MM.1S (cell line): ENCODE results near the gene ACVR1.

Experiments
- DNase-seq: peaks from one replicate; pipeline ENCODE4 v3.0.0-alpha.2; 2015
- H2AFZ ChIP-seq: fragments of 300-600 bp; sonication (generic); 2 replicates; pipeline ENCODE4 v1.6.0; 2016; ENCODE audit warnings: antibody characterized with exemption, low read length
- H3F3A ChIP-seq: fragments of 300-600 bp; sonication (generic); 2 replicates; pipeline ENCODE4 v1.6.1; 2016; ENCODE audit warnings: mild to moderate bottlenecking, antibody characterized with exemption, low read length, moderate library complexity, mixed read lengths; ENCODE audit not compliant: insufficient read depth
- H3K27ac ChIP-seq: fragments of 300-600 bp; sonication (generic); 2 replicates; pipeline ENCODE4 v1.5.1; 2016; ENCODE audit warnings: mild to moderate bottlenecking, low read length
- H3K27me3 ChIP-seq: fragments of 300-600 bp; sonication (generic); replicated peaks from 2 replicates; pipeline ENCODE4 v1.6.0; 2016; ENCODE audit warnings: low read length; ENCODE audit not compliant: insufficient read depth
- H3K36me3 ChIP-seq: fragments of 300-600 bp; sonication (generic); replicated peaks from 2 replicates; pipeline ENCODE4 v1.6.1; 2016; ENCODE audit warnings: mild to moderate bottlenecking, low read length, mixed read lengths; ENCODE audit not compliant: insufficient read depth
- H3K4me1 ChIP-seq: fragments of 300-600 bp; sonication (generic); 2 replicates; pipeline ENCODE4 v1.6.1; 2016; ENCODE audit warnings: low read length, mixed read lengths
- H3K4me2 ChIP-seq: fragments of 300-600 bp; sonication (generic); 2 replicates; pipeline ENCODE4 v1.6.0; 2016; ENCODE audit warnings: low read depth, low read length
- H3K4me3 ChIP-seq: fragments of 300-600 bp; sonication (generic); 2 replicates; pipeline ENCODE4 v1.5.1; 2016; ENCODE audit warnings: low read length, mixed read lengths
- H3K79me2 ChIP-seq: fragments of 300-600 bp; sonication (generic); 2 replicates; pipeline ENCODE4 v1.6.1; 2016; ENCODE audit warnings: mixed run types, low read length, mixed read lengths
- H3K9ac ChIP-seq: fragments of 300-600 bp; sonication (generic); 2 replicates; pipeline ENCODE4 v1.6.1; 2016; ENCODE audit warnings: low read length, mixed read lengths
- H3K9me2 ChIP-seq: fragments of 300-600 bp; sonication (generic); replicated peaks from 2 replicates; pipeline ENCODE4 v1.6.1; 2016; ENCODE audit warnings: mild to moderate bottlenecking, low read length, mixed read lengths; ENCODE audit not compliant: insufficient read depth
- H3K9me3 ChIP-seq: fragments of 300-600 bp; sonication (generic); replicated peaks from 2 replicates; pipeline ENCODE4 v1.6.1; 2016; ENCODE audit warnings: mild to moderate bottlenecking, low read length, mixed read lengths; ENCODE audit not compliant: insufficient read depth
- H4K20me1 ChIP-seq: fragments of 300-600 bp; sonication (generic); 2 replicates; pipeline ENCODE4 v1.6.1; 2016; ENCODE audit warnings: mild to moderate bottlenecking, low read length, moderate library complexity, mixed read lengths; ENCODE audit not compliant: insufficient read depth
- CTCF ChIP-seq: fragments of 300-600 bp; sonication (generic); IDR thresholded peaks from 2 replicates; pipeline ENCODE4 v1.5.1; 2016; ENCODE audit warnings: antibody characterized with exemption, low read length, mixed read lengths
- EZH2 ChIP-seq: fragments of 300-600 bp; sonication (generic); optimal IDR thresholded peaks from 2 replicates; pipeline ENCODE3; 2017; ENCODE audit warnings: low read depth, mild to moderate bottlenecking, antibody characterized with exemption, low read length, mixed read lengths
- EZH2phosphoT487 ChIP-seq: fragments of 300-600 bp; sonication (generic); IDR thresholded peaks from 2 replicates; pipeline ENCODE4 v1.6.1; 2018; ENCODE audit warnings: antibody characterized with exemption, low read length

ACVR1 gene

GRCh38 chr2:157782057-157782845 lies 93.9 kb downstream of the ACVR1 start:
- Histone ChIP-seq H3K27me3 (no peaks in the 10 kb centered on the region), H3K4me3 (no peak overlapping the region), H3K4me1 (peaks cover 13% of the 10 kb centered on the region), H3K27ac (no peak overlapping the region), H3K4me2 (no peak overlapping the region), H3K9me2 (no peaks in the 10 kb centered on the region), H2AFZ (no peak overlapping the region), H3K9ac (no peak overlapping the region), H3K9me3 (no peaks in the 10 kb centered on the region), H4K20me1 (no peaks in the 10 kb centered on the region), H3K36me3 (no peaks in the 10 kb centered on the region), H3F3A (no peaks in the 10 kb centered on the region), H3K79me2 (no peaks in the 10 kb centered on the region)
- TF ChIP-seq EZH2 (no peak), CTCF (peak; percentile 24; the same call in 1 of the 2 replicates), EZH2phosphoT487 (no peak)
- DNase-seq, result peak; percentile 13

- DNase-seq, result no peak
- H3K4me2 ChIP-seq, result no peak overlapping the region
- H3K79me2 ChIP-seq, result no peaks in the 10 kb centered on the region
- TF ChIP-seq EZH2phosphoT487 (no peak), EZH2 (no peak), CTCF (no peak)
- H3F3A ChIP-seq, result no peaks in the 10 kb centered on the region
- H3K36me3 ChIP-seq, result no peaks in the 10 kb centered on the region
- no peaks in the 10 kb centered on the region for H3K27me3 ChIP-seq
- H3K4me1 ChIP-seq, result peaks cover 13% of the 10 kb centered on the region
- H3K4me3 ChIP-seq, result no peak overlapping the region
- H3K9me3 ChIP-seq, result no peaks in the 10 kb centered on the region
- H3K9me2 ChIP-seq, result no peaks in the 10 kb centered on the region
- no peaks in the 10 kb centered on the region for H4K20me1 ChIP-seq
- H3K9ac ChIP-seq, result no peak overlapping the region
- H3K27ac ChIP-seq, result no peak overlapping the region
- H2AFZ ChIP-seq, result no peak overlapping the region
Measured at GRCh38 chr2:157780211-157780610, 95.9 kb downstream of the ACVR1 start.

GRCh38 chr2:157779794-157780193 lies 96.3 kb downstream of the ACVR1 start:
- no peaks in the 10 kb centered on the region for H3K79me2 ChIP-seq
- TF ChIP-seq CTCF (no peak), EZH2 (no peak), EZH2phosphoT487 (no peak)

More at GRCh38 chr2:157779794-157780193, 96.3 kb downstream of the ACVR1 start:
- Histone ChIP-seq H3K4me2 (no peak overlapping the region), H3K4me1 (peaks cover 13% of the 10 kb centered on the region), H3K9me2 (no peaks in the 10 kb centered on the region), H3F3A (no peaks in the 10 kb centered on the region), H3K27me3 (no peaks in the 10 kb centered on the region), H3K4me3 (no peak overlapping the region), H4K20me1 (no peaks in the 10 kb centered on the region), H2AFZ (no peak overlapping the region), H3K27ac (no peak overlapping the region), H3K9me3 (no peaks in the 10 kb centered on the region), H3K9ac (no peak overlapping the region), H3K36me3 (no peaks in the 10 kb centered on the region)
- DNase-seq, result no peak
